ENCODE data around the gene SMG6. TPM values are rescaled to one million over a fixed set of nuclear protein-coding genes. Genes with fewer than 3 reads are reported as not detected.
A peak's percentile ranks its signal among the peaks of the same experiment; 100 is the strongest.

The SMG6 gene
- total and polyA plus RNA-seq, 4 donors: 16.2 to 67.3 (median 31.4) TPM

- no peaks in the 10 kb centered on the region for H3K27me3 ChIP-seq (ENCODE audit: control insufficient read depth in 1 of 2, insufficient read depth in 2 of 2, low read length in 1 of 2)
- no peaks in the 10 kb centered on the region for H3K36me3 ChIP-seq (ENCODE audit: control insufficient read depth in 1 of 2, insufficient read depth in 2 of 2, low read length in 1 of 2)
- intact Hi-C loops (cut with DNase I): loop anchor here (5.0 to 10.0 kb wide), 2 partner anchors 133 to 316 kb away; partner anchors contain the start of gene WDR81 (in 1 of the 2)
- no peak overlapping the region for H3K4me3 ChIP-seq (ENCODE audit: low read length in 2 of 2)
- WGBS, 2 donors: 79 to 86% methylated on average over 7 of the region's 7 CpGs
- no peaks in the 10 kb centered on the region for H3K4me1 ChIP-seq (ENCODE audit: control insufficient read depth in 1 of 2, insufficient read depth in 2 of 2, low read length in 2 of 2)
- H3K27ac ChIP-seq (ENCODE audit: low read depth in 1 of 2, low read length in 2 of 2): no peak overlapping the region
- no peak for ATAC-seq (ENCODE audit: low FRiP score)
- H3K9me3 ChIP-seq (ENCODE audit: control insufficient read depth, low read length): no peaks in the 10 kb centered on the region
- DNase-seq: no peak
Measured at GRCh38 chr17:2040219-2040827, 263.3 kb downstream of the SMG6 start.

- no peaks in the 10 kb centered on the region for H3K36me3 ChIP-seq (ENCODE audit: control insufficient read depth in 1 of 2, insufficient read depth in 2 of 2, low read length in 1 of 2)
Measured at GRCh38 chr17:2037155-2037554, 266.4 kb downstream of the SMG6 start.

DNA sequence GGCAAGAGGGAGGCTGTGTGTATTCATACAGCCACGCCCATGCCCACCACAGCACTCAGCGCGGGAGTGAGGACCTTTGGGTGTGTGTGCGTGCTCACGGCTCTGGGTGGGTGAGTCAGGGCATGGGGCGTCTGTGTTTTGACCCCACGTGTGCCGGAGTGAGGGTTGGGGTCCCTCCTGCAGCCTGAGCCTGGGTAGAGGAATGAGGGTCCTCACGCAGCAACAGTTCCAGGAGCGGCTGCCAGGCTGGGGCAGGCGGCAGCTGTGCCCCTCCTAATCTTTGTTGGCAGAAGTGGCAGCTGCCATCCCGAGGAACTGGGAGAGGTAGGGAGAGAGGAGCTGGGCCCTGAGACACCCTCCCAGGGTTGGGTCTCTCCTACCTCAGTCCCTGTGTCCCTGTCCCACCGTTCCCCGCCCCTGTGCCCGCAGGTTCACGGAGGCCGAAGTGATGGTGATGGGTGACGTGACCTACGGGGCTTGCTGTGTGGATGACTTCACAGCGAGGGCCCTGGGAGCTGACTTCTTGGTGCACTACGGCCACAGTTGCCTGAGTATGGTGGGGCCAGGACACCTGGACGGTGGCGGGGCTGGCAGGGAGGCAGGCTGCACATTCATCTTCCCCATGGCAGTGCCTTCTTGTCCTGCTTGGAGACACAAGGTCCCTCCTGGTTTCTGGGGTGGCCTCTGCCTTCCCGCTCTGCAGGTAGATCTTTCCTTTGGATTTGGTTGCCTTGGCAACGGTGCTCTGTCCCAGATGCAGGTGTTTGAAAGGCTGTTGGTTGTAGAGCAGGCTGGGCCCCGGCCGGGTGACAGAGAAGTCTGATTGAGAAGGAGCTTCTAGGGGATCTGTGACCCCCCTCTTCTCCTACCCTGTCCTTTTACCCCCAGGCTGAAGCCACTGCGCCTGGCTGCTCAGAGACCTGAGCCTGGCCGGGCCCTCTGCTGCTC, 267.8 kb downstream of the SMG6 start:
- 87 to 89% methylated on average over 29 of the region's 29 CpGs for WGBS, 2 donors

More at GRCh38 chr17:2037155-2037554, 266.4 kb downstream of the SMG6 start:
- Histone ChIP-seq H3K27me3 (ENCODE audit: control insufficient read depth in 1 of 2, insufficient read depth in 2 of 2, low read length in 1 of 2) (no peaks in the 10 kb centered on the region), H3K27ac (ENCODE audit: low read depth in 1 of 2, low read length in 2 of 2) (no peak overlapping the region), H3K9me3 (ENCODE audit: control insufficient read depth, low read length) (no peaks in the 10 kb centered on the region), H3K4me3 (ENCODE audit: low read length in 2 of 2) (no peak overlapping the region), H3K4me1 (ENCODE audit: control insufficient read depth in 1 of 2, insufficient read depth in 2 of 2, low read length in 2 of 2) (no peaks in the 10 kb centered on the region)
- DNase-seq (no peak), ATAC-seq (ENCODE audit: low FRiP score) (no peak)
- intact Hi-C loops (cut with DNase I): no loop called here
- WGBS, 2 donors: 89 to 94% methylated on average over 10 of the region's 10 CpGs

DNA sequence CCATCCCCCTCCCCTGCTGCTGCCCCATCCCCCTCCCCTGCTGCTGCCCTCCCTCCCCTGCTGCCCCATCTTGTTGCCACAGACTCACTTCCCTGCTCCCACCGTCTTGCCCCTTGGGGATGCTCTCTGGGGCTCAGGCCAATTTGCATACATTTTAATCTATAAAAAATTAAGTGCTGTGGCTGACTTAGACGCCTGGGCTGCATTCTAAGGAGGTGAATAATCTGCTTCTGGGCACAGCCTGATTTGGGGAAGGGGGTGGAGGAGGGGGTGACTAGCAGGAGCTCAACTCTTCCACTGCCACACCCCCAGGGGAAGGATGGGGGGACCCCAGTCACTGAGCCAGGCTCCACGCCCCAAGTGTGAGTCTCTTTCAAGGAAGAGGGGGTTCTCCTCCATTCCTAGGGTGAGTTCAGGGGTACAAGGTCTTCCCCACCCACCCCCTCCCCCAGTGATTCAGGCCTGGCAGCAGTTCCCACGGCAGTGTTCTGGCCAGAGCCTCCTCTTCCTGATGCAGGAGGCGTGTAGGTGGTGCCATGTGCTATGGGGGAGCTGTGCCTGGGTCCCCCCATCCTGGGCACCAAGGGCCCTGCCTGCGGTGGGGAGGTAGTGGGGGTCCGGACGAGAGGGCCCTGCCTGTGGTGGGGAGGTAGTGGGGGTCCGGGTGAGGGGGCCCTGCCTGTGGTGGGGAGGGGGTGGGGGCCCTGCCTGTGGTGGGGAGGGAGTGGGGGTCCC, 268.6 kb downstream of the SMG6 start:
- Histone ChIP-seq H3K9me3 (ENCODE audit: control insufficient read depth, low read length) (no peaks in the 10 kb centered on the region), H3K4me3 (ENCODE audit: low read length in 2 of 2) (no peak overlapping the region), H3K27ac (ENCODE audit: low read depth in 1 of 2, low read length in 2 of 2) (no peak overlapping the region), H3K4me1 (ENCODE audit: control insufficient read depth in 1 of 2, insufficient read depth in 2 of 2, low read length in 2 of 2) (no peaks in the 10 kb centered on the region), H3K36me3 (ENCODE audit: control insufficient read depth in 1 of 2, insufficient read depth in 2 of 2, low read length in 1 of 2) (no peaks in the 10 kb centered on the region), H3K27me3 (ENCODE audit: control insufficient read depth in 1 of 2, insufficient read depth in 2 of 2, low read length in 1 of 2) (no peaks in the 10 kb centered on the region)
- no peak for DNase-seq
- no peak for ATAC-seq (ENCODE audit: low FRiP score)
- WGBS, 2 donors: 48% methylated on average over 7 to 9 of the region's 9 CpGs
- intact Hi-C loops (cut with DNase I): no loop called here

More for the DNA sequence above, 267.8 kb downstream of the SMG6 start:
- Histone ChIP-seq H3K4me3 (ENCODE audit: low read length in 2 of 2) (no peak overlapping the region), H3K27me3 (ENCODE audit: control insufficient read depth in 1 of 2, insufficient read depth in 2 of 2, low read length in 1 of 2) (no peaks in the 10 kb centered on the region), H3K4me1 (ENCODE audit: control insufficient read depth in 1 of 2, insufficient read depth in 2 of 2, low read length in 2 of 2) (no peaks in the 10 kb centered on the region), H3K27ac (ENCODE audit: low read depth in 1 of 2, low read length in 2 of 2) (no peak overlapping the region), H3K9me3 (ENCODE audit: control insufficient read depth, low read length) (no peaks in the 10 kb centered on the region), H3K36me3 (ENCODE audit: control insufficient read depth in 1 of 2, insufficient read depth in 2 of 2, low read length in 1 of 2) (no peaks in the 10 kb centered on the region)
- no peak for ATAC-seq (ENCODE audit: low FRiP score)
- no peak for DNase-seq
- intact Hi-C loops (cut with DNase I): no loop called here

DNA sequence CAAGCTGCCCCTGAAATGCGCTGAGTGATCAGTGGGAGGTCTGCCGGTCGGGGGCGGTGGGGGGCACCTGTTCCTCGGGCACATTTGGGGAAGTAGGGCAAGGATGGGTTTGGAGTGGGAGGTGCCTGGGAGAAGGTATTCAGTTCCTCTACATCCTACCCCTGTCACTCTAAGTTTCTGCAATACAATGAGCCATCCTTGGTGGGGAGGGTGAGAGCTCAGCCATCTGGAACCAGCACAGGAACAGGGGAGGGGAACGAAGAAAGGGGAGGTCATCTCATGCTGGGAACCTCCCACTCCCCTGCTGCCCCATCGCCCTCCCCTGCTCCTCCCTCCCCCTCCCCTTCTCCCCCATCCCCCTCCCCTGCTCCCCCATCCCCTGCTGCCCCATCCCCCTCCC, 269.4 kb downstream of the SMG6 start:
- H3K9me3 ChIP-seq (ENCODE audit: control insufficient read depth, low read length): no peaks in the 10 kb centered on the region
- H3K4me3 ChIP-seq (ENCODE audit: low read length in 2 of 2): no peak overlapping the region
- no peaks in the 10 kb centered on the region for H3K4me1 ChIP-seq (ENCODE audit: control insufficient read depth in 1 of 2, insufficient read depth in 2 of 2, low read length in 2 of 2)
- no peaks in the 10 kb centered on the region for H3K27me3 ChIP-seq (ENCODE audit: control insufficient read depth in 1 of 2, insufficient read depth in 2 of 2, low read length in 1 of 2)
- WGBS, 2 donors: 84 to 91% methylated on average over 5 to 7 of the region's 7 CpGs
- no peak for ATAC-seq (ENCODE audit: low FRiP score)
- intact Hi-C loops (cut with DNase I): no loop called here
- H3K36me3 ChIP-seq (ENCODE audit: control insufficient read depth in 1 of 2, insufficient read depth in 2 of 2, low read length in 1 of 2): no peaks in the 10 kb centered on the region
- no peak for DNase-seq
- H3K27ac ChIP-seq (ENCODE audit: low read depth in 1 of 2, low read length in 2 of 2): no peak overlapping the region

- intact Hi-C loops (cut with DNase I): no loop called here
Measured at GRCh38 chr17:2033153-2033552, 270.4 kb downstream of the SMG6 start.

DNA sequence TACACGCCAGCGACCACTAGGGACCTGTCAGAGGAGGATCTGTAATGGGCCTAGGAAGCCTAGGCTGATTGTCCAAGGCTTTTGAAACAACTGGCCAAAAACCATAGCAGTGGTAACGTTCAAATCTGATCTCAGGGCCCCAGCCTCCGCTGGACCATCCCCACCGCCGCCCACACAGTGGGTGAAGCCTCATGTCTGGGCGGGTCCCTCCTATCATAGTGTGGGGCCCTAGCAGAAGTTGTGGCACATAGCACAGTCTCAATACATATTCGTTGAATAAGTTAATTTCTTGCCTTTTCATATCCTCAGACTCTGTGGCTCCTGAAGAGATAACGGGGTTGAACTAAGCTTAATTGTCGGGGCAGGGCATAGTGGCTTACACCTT, 272.8 kb downstream of the SMG6 start:
- Histone ChIP-seq H3K36me3 (ENCODE audit: control insufficient read depth in 1 of 2, insufficient read depth in 2 of 2, low read length in 1 of 2) (no peaks in the 10 kb centered on the region), H3K4me1 (ENCODE audit: control insufficient read depth in 1 of 2, insufficient read depth in 2 of 2, low read length in 2 of 2) (no peaks in the 10 kb centered on the region), H3K4me3 (ENCODE audit: low read length in 2 of 2) (peak overlapping the region; percentile 67 to 69), H3K9me3 (ENCODE audit: control insufficient read depth, low read length) (no peaks in the 10 kb centered on the region), H3K27ac (ENCODE audit: low read depth in 1 of 2, low read length in 2 of 2) (no peak overlapping the region), H3K27me3 (ENCODE audit: control insufficient read depth in 1 of 2, insufficient read depth in 2 of 2, low read length in 1 of 2) (no peaks in the 10 kb centered on the region)
- ATAC-seq (ENCODE audit: low FRiP score) (no peak), DNase-seq (peak in 1 of 2 donors; percentile 71)
- 25 to 27% methylated on average over 10 of the region's 10 CpGs for WGBS, 2 donors
- intact Hi-C loops (cut with DNase I): no loop called here

More at GRCh38 chr17:2033153-2033552, 270.4 kb downstream of the SMG6 start:
- H3K4me3 ChIP-seq (ENCODE audit: low read length in 2 of 2): no peak overlapping the region
- H3K27ac ChIP-seq (ENCODE audit: low read depth in 1 of 2, low read length in 2 of 2): no peak overlapping the region
- no peaks in the 10 kb centered on the region for H3K4me1 ChIP-seq (ENCODE audit: control insufficient read depth in 1 of 2, insufficient read depth in 2 of 2, low read length in 2 of 2)
- H3K9me3 ChIP-seq (ENCODE audit: control insufficient read depth, low read length): no peaks in the 10 kb centered on the region
- DNase-seq: no peak
- no peaks in the 10 kb centered on the region for H3K36me3 ChIP-seq (ENCODE audit: control insufficient read depth in 1 of 2, insufficient read depth in 2 of 2, low read length in 1 of 2)
- WGBS, 2 donors: 92 to 94% methylated on average over 7 of the region's 7 CpGs
- ATAC-seq (ENCODE audit: low FRiP score): no peak
- no peaks in the 10 kb centered on the region for H3K27me3 ChIP-seq (ENCODE audit: control insufficient read depth in 1 of 2, insufficient read depth in 2 of 2, low read length in 1 of 2)

GRCh38 chr17:2029911-2030778, 273.4 kb downstream of the SMG6 start, which contains the start of gene DPH1:
Gene DPH1, plus strand, starts transcription at chr17:2030153. Its CDS starts 17 bp downstream, at chr17:2030170.
- H3K27me3 ChIP-seq (ENCODE audit: control insufficient read depth in 1 of 2, insufficient read depth in 2 of 2, low read length in 1 of 2): no peaks in the 10 kb centered on the region
- WGBS, 2 donors: 0 to 1% methylated on average over 53 to 59 of the region's 59 CpGs
- DNase-seq (peak; percentile 93 to 95), ATAC-seq (ENCODE audit: low FRiP score) (peak; percentile 92)
- H3K9me3 ChIP-seq (ENCODE audit: control insufficient read depth, low read length): no peaks in the 10 kb centered on the region
- peak within 1 kb of the TSS; percentile 67 to 69 for H3K4me3 ChIP-seq (ENCODE audit: low read length in 2 of 2)
- H3K4me1 ChIP-seq (ENCODE audit: control insufficient read depth in 1 of 2, insufficient read depth in 2 of 2, low read length in 2 of 2): no peaks in the 10 kb centered on the region
- H3K27ac ChIP-seq (ENCODE audit: low read depth in 1 of 2, low read length in 2 of 2): no peak within 1 kb of the TSS
- H3K36me3 ChIP-seq (ENCODE audit: control insufficient read depth in 1 of 2, insufficient read depth in 2 of 2, low read length in 1 of 2): no peaks in the 10 kb centered on the region
- intact Hi-C loops (cut with DNase I): loop anchor here in 1 of 2 donors (5.0 kb wide), 1 partner anchor 43 kb away; no protein-coding TSS in a partner anchor

All from aorta (tissue), 5 donors.